Activated T-helper 2 cell treated with anti-CD3 and anti-CD28 coated beads, Interferon-gamma antibody, Interleukin-2, Interleukin-4, amounts not matched to agents 10 μg/mL and 5 μg/mL and 100 μg/mL, durations not matched to agents 14 hours and 24 hours and 36 hours (primary cell): ENCODE data around the gene ZFP62. TPM values are rescaled to one million over a fixed set of nuclear protein-coding genes. Genes with fewer than 3 reads are reported as not detected.

ENCODE experiments used
- DNase-seq: peaks from one replicate; pipeline ENCODE4 v3.0.0; 2021; ENCODE audit warnings: low spot score
- H3K27ac Mint-ChIP-seq: one replicate; pipeline ENCODE4 v1.8.0; 2021; ENCODE audit warnings: mixed read lengths
- H3K27me3 Mint-ChIP-seq: one replicate; pipeline ENCODE4 v1.8.0; 2021; ENCODE audit warnings: low read depth, mixed read lengths
- H3K36me3 Mint-ChIP-seq: one replicate; pipeline ENCODE4 v1.8.0; 2021; ENCODE audit warnings: low read depth, mixed read lengths
- H3K4me1 Mint-ChIP-seq: one replicate; pipeline ENCODE4 v1.8.0; 2021; ENCODE audit warnings: low read depth, mixed read lengths
- H3K4me3 Mint-ChIP-seq: one replicate; pipeline ENCODE4 v1.8.0; 2021; ENCODE audit warnings: low read depth, mild to moderate bottlenecking, moderate library complexity, mixed read lengths
- H3K9me3 Mint-ChIP-seq: one replicate; pipeline ENCODE4 v1.8.0; 2021; ENCODE audit warnings: mixed read lengths
- intact Hi-C: fragments of 100-400 bp; cut with micrococcal nuclease; formaldehyde crosslinking; loops from one replicate; pipeline ENCODE4 v1.15.1; 2023
- total RNA-seq: library from RNA; stranded (reverse); gene quantifications from 2 replicates; pipeline ENCODE4 v1.2.3, GENCODE V29; 2022

ZFP62 gene
- total RNA-seq, 1 donor from 2014 or later = 28.8 TPM

- peaks cover 12% of the 10 kb centered on the region for H3K9me3 Mint-ChIP-seq
- intact Hi-C loops = no loop called here
- peaks cover 52% of the 10 kb centered on the region for H3K36me3 Mint-ChIP-seq
- DNase-seq = no peak
- no peaks in the 10 kb centered on the region for H3K27me3 Mint-ChIP-seq
- H3K27ac Mint-ChIP-seq = no peak overlapping the region
- H3K4me1 Mint-ChIP-seq = peaks cover 11% of the 10 kb centered on the region
- no peak overlapping the region for H3K4me3 Mint-ChIP-seq
These were observed 2.5 kb downstream of the ZFP62 start for GRCh38 chr5:180858586-180858985.

DNA sequence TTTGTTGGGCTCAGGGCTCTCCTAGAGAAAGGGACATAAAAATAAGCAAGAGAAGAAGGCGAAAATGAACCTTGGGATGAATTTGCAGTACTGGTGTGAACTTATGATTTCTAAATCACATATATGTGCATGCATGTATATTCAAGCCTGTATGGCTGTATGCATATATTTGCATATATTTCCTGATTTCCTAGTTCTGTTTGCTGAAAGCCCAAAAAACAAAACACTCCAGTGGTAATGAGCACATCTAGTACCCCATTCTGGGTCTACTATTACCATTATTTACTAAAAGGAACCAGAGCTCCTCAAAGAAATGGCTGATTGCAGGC lies 7.3 kb downstream of the ZFP62 start:
- Mint-ChIP-seq H3K36me3 (peaks cover 94% of the 10 kb centered on the region), H3K9me3 (peaks cover 58% of the 10 kb centered on the region), H3K4me1 (no peaks in the 10 kb centered on the region), H3K4me3 (no peak overlapping the region), H3K27me3 (no peaks in the 10 kb centered on the region), H3K27ac (no peak overlapping the region)
- intact Hi-C loops = no loop called here
- no peak for DNase-seq

DNA sequence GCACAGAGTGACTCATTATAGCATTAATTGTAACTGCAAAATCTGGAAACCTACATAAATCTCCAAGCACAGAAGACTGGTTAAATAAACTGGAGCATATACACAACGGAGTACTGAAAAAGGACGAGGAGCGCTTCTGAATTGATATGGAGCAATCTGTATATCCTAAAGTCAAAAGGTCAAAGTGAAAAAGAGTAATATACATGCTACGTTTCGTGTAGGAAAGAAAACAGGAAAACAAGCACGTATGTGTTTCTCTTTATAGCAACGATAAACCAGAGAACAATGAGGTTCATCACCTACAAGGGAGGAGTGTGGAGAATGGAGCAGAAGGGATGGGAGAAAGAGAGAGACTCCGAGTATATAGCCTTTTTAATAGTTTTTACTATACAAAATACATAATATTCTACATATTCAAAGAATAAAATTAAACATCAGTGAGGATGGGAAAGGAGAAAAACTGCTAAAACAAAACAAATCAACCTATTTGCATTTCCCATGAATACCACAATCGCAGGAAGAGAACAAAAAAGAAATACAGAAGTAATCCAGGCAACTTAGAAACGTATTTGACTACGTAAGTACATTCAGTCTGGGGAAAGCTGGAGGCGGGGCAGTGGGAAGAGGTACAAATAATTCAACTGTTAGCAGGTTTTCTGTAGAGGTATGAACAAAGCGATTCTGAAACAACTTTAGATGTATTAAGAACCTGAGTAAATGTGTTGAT lies 7.8 kb downstream of the ZFP62 start:
- H3K27ac Mint-ChIP-seq = no peak overlapping the region
- no peaks in the 10 kb centered on the region for H3K4me1 Mint-ChIP-seq
- H3K9me3 Mint-ChIP-seq = peaks cover 63% of the 10 kb centered on the region
- intact Hi-C loops = no loop called here
- no peak for DNase-seq
- H3K4me3 Mint-ChIP-seq = no peak overlapping the region
- H3K27me3 Mint-ChIP-seq = no peaks in the 10 kb centered on the region
- peaks cover 94% of the 10 kb centered on the region for H3K36me3 Mint-ChIP-seq

DNA sequence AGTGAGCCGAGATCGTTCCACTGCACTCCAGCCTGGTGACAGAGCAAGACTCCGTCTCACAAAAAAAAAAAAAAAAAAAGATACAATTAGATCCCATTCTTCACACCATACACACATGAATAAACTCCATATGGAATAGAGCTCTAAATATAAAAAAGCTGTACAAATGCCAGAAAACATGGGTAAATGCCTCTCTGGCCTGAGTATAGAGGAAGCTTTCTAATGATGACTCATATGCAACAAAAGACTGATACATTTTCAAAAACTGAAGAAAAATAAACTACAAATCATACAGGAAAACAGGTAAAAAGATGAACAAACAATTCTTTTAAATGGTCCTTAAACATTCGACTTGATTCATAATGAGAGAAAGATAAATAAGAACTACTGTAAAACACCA lies 8.6 kb downstream of the ZFP62 start:
- Mint-ChIP-seq H3K36me3 (peaks cover 98% of the 10 kb centered on the region), H3K4me3 (no peak overlapping the region), H3K9me3 (peaks cover 71% of the 10 kb centered on the region), H3K4me1 (no peaks in the 10 kb centered on the region), H3K27me3 (no peaks in the 10 kb centered on the region), H3K27ac (no peak overlapping the region)
- intact Hi-C loops = no loop called here
- DNase-seq = no peak

DNA sequence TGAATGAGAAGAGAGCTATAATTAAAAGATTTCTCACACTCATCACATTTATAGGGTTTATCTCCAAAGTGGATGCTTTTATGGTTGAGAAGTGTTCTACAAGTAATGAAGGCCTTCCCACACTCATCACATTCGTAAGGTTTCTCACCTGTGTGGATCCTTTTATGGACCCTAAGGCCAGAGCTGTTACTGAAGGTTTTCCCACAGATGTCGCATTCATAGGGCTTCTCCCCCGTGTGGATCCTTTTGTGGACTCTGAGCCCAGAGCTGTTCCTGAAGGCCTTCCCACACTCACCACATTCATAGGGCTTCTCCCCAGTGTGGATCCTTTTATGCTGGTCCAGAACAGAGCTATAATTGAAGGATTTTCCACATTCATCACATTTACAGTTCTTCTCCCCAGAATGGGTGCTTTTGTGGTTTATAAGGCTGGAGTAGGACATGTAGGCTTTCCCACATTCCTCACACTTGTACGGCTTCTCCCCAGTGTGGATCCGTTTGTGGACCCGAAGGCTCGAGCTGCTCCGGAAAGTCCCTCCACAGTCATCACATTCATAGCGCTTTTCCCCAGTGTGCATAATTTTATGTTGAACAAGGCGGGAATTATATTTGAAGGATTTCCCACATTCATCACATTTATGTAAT lies 10.5 kb downstream of the ZFP62 start:
- Mint-ChIP-seq H3K4me3 (no peak overlapping the region), H3K9me3 (peaks cover 90% of the 10 kb centered on the region), H3K27ac (no peak overlapping the region), H3K27me3 (no peaks in the 10 kb centered on the region), H3K36me3 (peaks cover 100% of the 10 kb centered on the region), H3K4me1 (no peaks in the 10 kb centered on the region)
- no peak for DNase-seq
- intact Hi-C loops = no loop called here

DNA sequence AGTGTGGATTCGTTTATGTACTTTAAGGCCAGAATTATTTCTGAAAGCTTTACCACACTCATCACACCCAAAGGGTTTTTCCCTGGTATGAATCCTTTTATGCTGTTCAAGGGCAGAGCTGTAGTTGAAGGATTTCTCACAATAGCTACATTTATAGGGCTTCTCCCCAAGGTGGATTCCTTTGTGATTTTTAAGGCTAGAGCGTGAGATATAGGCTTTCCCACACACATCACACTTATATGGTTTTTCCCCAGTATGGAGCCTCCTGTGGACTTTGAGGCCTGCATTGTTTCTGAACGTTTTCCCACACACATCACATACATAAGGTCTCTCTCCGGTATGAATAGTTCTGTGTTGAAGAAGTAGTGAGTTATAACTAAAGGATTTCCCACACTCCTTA lies 11.2 kb downstream of the ZFP62 start:
- Mint-ChIP-seq H3K9me3 (peaks cover 92% of the 10 kb centered on the region), H3K27me3 (no peaks in the 10 kb centered on the region), H3K36me3 (peaks cover 96% of the 10 kb centered on the region), H3K4me3 (no peak overlapping the region), H3K27ac (no peak overlapping the region), H3K4me1 (no peaks in the 10 kb centered on the region)
- intact Hi-C loops = no loop called here
- DNase-seq = no peak

DNA sequence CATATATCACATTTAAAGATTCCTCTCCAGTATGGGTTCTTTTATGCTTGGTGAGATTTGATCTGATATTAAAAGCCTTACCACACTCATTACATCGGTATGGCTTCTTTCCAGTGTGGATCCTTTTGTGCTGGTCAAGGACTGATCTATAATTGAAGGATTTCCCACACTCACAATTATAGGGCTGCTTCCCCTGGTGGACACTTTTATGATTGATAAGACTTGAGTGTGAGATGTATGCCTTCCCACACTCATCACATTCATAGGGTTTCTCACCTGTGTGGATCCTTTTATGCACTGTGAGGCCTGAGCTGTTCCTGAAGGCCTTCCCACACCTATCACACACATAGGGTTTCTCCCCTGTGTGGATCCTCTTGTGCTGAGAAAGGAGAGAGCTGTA lies 12.2 kb downstream of the ZFP62 start:
- Mint-ChIP-seq H3K27me3 (no peaks in the 10 kb centered on the region), H3K4me1 (no peaks in the 10 kb centered on the region), H3K27ac (no peak overlapping the region), H3K9me3 (peaks cover 85% of the 10 kb centered on the region), H3K36me3 (peaks cover 89% of the 10 kb centered on the region), H3K4me3 (no peak overlapping the region)
- intact Hi-C loops = no loop called here
- DNase-seq = no peak

DNA sequence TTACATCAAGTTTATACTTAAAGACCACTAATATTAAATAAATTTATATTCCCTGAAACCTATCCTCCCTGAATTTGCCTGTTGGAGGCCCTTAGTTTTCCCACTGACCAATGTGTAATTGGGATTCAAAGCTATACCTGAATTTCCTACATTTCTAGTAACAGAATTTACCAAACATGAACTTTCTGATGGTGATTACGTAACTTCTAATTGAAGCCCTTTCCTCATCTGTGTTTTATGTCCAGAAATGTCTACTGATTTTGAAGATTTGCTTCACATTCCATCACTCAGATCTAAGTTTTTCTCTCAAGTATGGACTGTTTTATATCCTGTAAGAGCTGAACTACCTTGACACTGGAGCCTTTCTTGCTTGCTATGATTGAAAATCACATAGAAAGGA lies 12.8 kb downstream of the ZFP62 start:
- Mint-ChIP-seq H3K27ac (no peak overlapping the region), H3K27me3 (no peaks in the 10 kb centered on the region), H3K36me3 (peaks cover 83% of the 10 kb centered on the region), H3K4me3 (no peak overlapping the region), H3K9me3 (peaks cover 80% of the 10 kb centered on the region), H3K4me1 (no peaks in the 10 kb centered on the region)
- DNase-seq = no peak
- intact Hi-C loops = no loop called here

GRCh38 chr5:180847026-180847425 lies 14.1 kb downstream of the ZFP62 start:
- no peak overlapping the region for H3K4me3 Mint-ChIP-seq
- no peak overlapping the region for H3K27ac Mint-ChIP-seq
- H3K36me3 Mint-ChIP-seq = peaks cover 70% of the 10 kb centered on the region
- no peak for DNase-seq
- H3K9me3 Mint-ChIP-seq = peaks cover 73% of the 10 kb centered on the region
- H3K4me1 Mint-ChIP-seq = no peaks in the 10 kb centered on the region
- no peaks in the 10 kb centered on the region for H3K27me3 Mint-ChIP-seq
- intact Hi-C loops = no loop called here

DNA sequence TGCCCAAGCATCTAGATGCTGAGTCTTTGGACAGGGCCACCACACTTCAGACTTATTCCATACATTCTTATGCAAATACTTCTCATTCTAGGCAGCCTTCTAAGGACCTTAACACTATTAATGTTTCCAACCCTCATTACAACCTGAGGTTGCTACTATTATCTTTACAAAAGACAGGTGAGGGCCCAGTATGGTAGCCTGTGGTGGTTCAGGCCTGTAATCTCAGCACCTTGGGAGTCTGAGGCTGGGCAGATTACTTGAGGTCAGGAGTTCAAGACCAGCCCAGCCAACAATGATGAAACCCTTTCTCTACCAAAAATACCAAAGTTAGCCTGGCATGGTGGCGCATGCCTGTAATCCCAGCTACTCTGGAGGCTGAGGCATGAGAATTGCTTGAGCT lies 16.2 kb downstream of the ZFP62 start:
- peaks cover 58% of the 10 kb centered on the region for H3K9me3 Mint-ChIP-seq
- no peak overlapping the region for H3K4me3 Mint-ChIP-seq
- no peaks in the 10 kb centered on the region for H3K4me1 Mint-ChIP-seq
- no peak for DNase-seq
- intact Hi-C loops = no loop called here
- no peak overlapping the region for H3K27ac Mint-ChIP-seq
- H3K27me3 Mint-ChIP-seq = no peaks in the 10 kb centered on the region
- peaks cover 54% of the 10 kb centered on the region for H3K36me3 Mint-ChIP-seq

GRCh38 chr5:180844432-180844831 lies 16.6 kb downstream of the ZFP62 start:
- no peak overlapping the region for H3K27ac Mint-ChIP-seq
- DNase-seq = no peak
- no peaks in the 10 kb centered on the region for H3K27me3 Mint-ChIP-seq
- no peaks in the 10 kb centered on the region for H3K4me1 Mint-ChIP-seq
- intact Hi-C loops = no loop called here
- H3K36me3 Mint-ChIP-seq = peaks cover 54% of the 10 kb centered on the region
- peaks cover 55% of the 10 kb centered on the region for H3K9me3 Mint-ChIP-seq
- H3K4me3 Mint-ChIP-seq = no peak overlapping the region

GRCh38 chr5:180839935-180840334 lies 21.1 kb downstream of the ZFP62 start:
- intact Hi-C loops = no loop called here
- no peak overlapping the region for H3K4me3 Mint-ChIP-seq
- DNase-seq = no peak
- peaks cover 17% of the 10 kb centered on the region for H3K9me3 Mint-ChIP-seq
- no peak overlapping the region for H3K27ac Mint-ChIP-seq
- H3K4me1 Mint-ChIP-seq = no peaks in the 10 kb centered on the region
- peaks cover 45% of the 10 kb centered on the region for H3K36me3 Mint-ChIP-seq
- H3K27me3 Mint-ChIP-seq = no peaks in the 10 kb centered on the region

DNA sequence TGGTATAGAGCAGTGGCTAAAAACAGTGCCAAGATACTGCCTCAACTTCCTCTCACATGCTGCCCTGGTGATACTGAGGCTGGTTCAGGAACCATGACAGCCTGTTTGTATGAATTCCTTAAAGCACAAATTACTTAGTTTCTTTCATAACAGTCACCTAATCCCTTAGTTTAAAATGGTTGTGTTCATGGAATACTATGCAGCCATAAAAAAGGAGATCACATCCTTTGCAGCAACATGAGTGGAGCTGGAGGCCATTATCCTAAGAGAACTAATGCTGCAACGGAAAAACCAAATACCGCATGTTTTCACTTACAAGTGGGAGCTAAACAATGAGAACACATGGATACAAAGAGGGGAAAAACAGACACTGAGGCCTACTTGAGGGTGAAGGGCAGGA lies 21.8 kb downstream of the ZFP62 start:
- Mint-ChIP-seq H3K4me3 (no peak overlapping the region), H3K27me3 (no peaks in the 10 kb centered on the region), H3K4me1 (peaks cover under 1% of the 10 kb centered on the region), H3K36me3 (peaks cover 49% of the 10 kb centered on the region), H3K27ac (no peak overlapping the region), H3K9me3 (peaks cover 17% of the 10 kb centered on the region)
- DNase-seq = no peak
- intact Hi-C loops = no loop called here
